ENCODE measurements around the gene FRMD6.

Gene FRMD6

GRCh38 chr14:51711505-51711904, 59.8 kb downstream of the FRMD6 start:
- TF ChIP-seq POLR2AphosphoS5 (IDR thresholded peaks at IDR 0.05; ENCODE audit: low read depth, low read length) = no peak
- TF ChIP-seq REST (IDR thresholded peaks at IDR 0.05; ENCODE audit: insufficient read depth in 1 of 2, low read depth in 2 of 2, low read length in 2 of 2) = no peak
- TF ChIP-seq SIN3A (IDR thresholded peaks at IDR 0.05; ENCODE audit: borderline replicate concordance, insufficient read depth, low read length) = no peak
- TF ChIP-seq FOXP2 (optimal IDR thresholded peaks at IDR 0.05; ENCODE audit: borderline replicate concordance, extremely low read depth, extremely low read length, insufficient read depth) = no peak
- no peak for TF ChIP-seq TAF1 (IDR thresholded peaks at IDR 0.05; ENCODE audit: borderline replicate concordance, insufficient read depth, low read length)

DNA sequence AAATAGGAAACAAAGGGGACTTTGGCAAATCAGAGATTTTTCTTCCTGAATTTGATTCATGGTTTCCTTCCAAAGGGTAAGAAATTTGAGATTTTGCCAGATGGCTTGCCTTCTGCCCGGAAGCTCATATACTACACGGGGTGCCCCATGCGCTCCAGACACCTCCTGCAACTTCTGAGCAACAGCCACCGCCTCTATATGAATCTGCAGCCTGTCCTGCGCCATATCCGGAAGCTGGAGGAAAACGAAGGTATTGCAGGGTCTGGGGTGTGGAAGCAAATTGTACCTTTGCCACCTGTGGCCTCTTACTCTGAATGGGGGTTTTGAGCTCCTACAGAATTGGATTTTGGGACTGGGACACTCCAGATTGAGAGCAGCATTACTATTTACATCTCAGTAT, 63.5 kb downstream of the FRMD6 start:
- no peak for TF ChIP-seq POLR2AphosphoS5 (IDR thresholded peaks at IDR 0.05; ENCODE audit: low read depth, low read length)
- TF ChIP-seq REST (IDR thresholded peaks at IDR 0.05; ENCODE audit: insufficient read depth in 1 of 2, low read depth in 2 of 2, low read length in 2 of 2) = no peak

- TF ChIP-seq SIN3A (IDR thresholded peaks at IDR 0.05; ENCODE audit: borderline replicate concordance, insufficient read depth, low read length) = no peak
- no peak for TF ChIP-seq REST (IDR thresholded peaks at IDR 0.05; ENCODE audit: insufficient read depth in 1 of 2, low read depth in 2 of 2, low read length in 2 of 2)
- TF ChIP-seq POLR2AphosphoS5 (IDR thresholded peaks at IDR 0.05; ENCODE audit: low read depth, low read length) = no peak
- no peak for TF ChIP-seq FOXP2 (optimal IDR thresholded peaks at IDR 0.05; ENCODE audit: borderline replicate concordance, extremely low read depth, extremely low read length, insufficient read depth)
- no peak for TF ChIP-seq TAF1 (IDR thresholded peaks at IDR 0.05; ENCODE audit: borderline replicate concordance, insufficient read depth, low read length)
Observed at GRCh38 chr14:51715742-51716141, 64.0 kb downstream of the FRMD6 start.

GRCh38 chr14:51716610-51717009, 64.9 kb downstream of the FRMD6 start:
- TF ChIP-seq POLR2AphosphoS5 (IDR thresholded peaks at IDR 0.05; ENCODE audit: low read depth, low read length) (no peak), FOXP2 (optimal IDR thresholded peaks at IDR 0.05; ENCODE audit: borderline replicate concordance, extremely low read depth, extremely low read length, insufficient read depth) (no peak), TAF1 (IDR thresholded peaks at IDR 0.05; ENCODE audit: borderline replicate concordance, insufficient read depth, low read length) (no peak), SIN3A (IDR thresholded peaks at IDR 0.05; ENCODE audit: borderline replicate concordance, insufficient read depth, low read length) (no peak), REST (IDR thresholded peaks at IDR 0.05; ENCODE audit: insufficient read depth in 1 of 2, low read depth in 2 of 2, low read length in 2 of 2) (no peak)

DNA sequence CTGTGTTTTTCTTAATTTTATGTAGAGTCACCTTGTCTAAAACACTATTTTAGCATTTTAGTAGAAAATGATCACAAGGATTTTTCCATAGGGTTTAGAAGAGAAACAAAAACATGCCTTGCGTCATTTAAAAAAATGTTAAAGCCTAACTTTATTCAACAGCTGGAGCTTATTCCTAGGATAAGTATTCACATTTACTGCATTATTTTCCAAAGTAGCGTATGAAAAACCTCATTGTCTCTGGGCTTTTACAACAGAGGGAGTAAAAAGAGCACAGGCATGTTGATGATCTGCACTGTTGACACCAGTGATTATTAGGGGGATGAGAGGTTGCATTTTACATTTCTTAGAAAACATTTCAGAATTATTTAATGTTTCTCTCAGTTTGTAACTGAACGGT, 66.1 kb downstream of the FRMD6 start:
- TF ChIP-seq TAF1 (IDR thresholded peaks at IDR 0.05; ENCODE audit: borderline replicate concordance, insufficient read depth, low read length) = no peak
- no peak for TF ChIP-seq SIN3A (IDR thresholded peaks at IDR 0.05; ENCODE audit: borderline replicate concordance, insufficient read depth, low read length)
- TF ChIP-seq POLR2AphosphoS5 (IDR thresholded peaks at IDR 0.05; ENCODE audit: low read depth, low read length) = no peak

Data from PFSK-1 (cell line).